Common myeloid progenitor, CD34-positive (primary cell): ENCODE measurements around the gene CKM.
"Not testable (repeated sequence)": the region's sequence is repeated elsewhere in the genome, so short reads cannot be mapped to it uniquely, and the experiment has no call there.

Experiments used
- CTCF ChIA-PET: fragments of 350-600 bp; sonication (Branson Sonifier 250); formaldehyde crosslinking; loops from one replicate; lab custom pipeline; 2021; ENCODE audit warnings: antibody characterized with exemption; lab: Charles Lee
- POLR2A ChIA-PET: fragments of 350-600 bp; sonication (Branson Sonifier 250); formaldehyde crosslinking; loops from one replicate; lab custom pipeline; 2021; ENCODE audit warnings: antibody characterized with exemption; lab: Charles Lee
- DNase-seq, 3 donors: peaks; one replicate each; pipeline versions ENCODE4 v3.0.0 to v3.0.0-alpha.2; 2013
- H3K27ac ChIP-seq, 2 experiments: 1 replicate in 1 of 2; 2 replicates in 1 of 2; pipeline ENCODE4 v1.7.0; 2013; ENCODE audit warnings: inconsistent platforms in 2 of 2, low read length in 2 of 2, mild to moderate bottlenecking in 2 of 2, low read depth in 1 of 2, moderate library complexity in 1 of 2; ENCODE audit not compliant: severe bottlenecking in 2 of 2, insufficient read depth in 1 of 2, poor library complexity in 1 of 2
- H3K27me3 ChIP-seq, 5 experiments: replicated peaks in 2 of 5; 1 replicate in 3 of 5; 2 replicates in 2 of 5; pipeline versions ENCODE4 v1.6.1 to v1.7.0; 2013; ENCODE audit warnings: low read length in 4 of 5, mild to moderate bottlenecking in 2 of 5, moderate library complexity in 2 of 5, inconsistent platforms in 1 of 5; ENCODE audit not compliant: insufficient read depth in 5 of 5, control insufficient read depth in 4 of 5
- H3K36me3 ChIP-seq, 4 experiments: 1 replicate in 2 of 4; 2 replicates in 2 of 4; pipeline versions ENCODE4 v1.6.1 to v1.7.0; 2013; ENCODE audit warnings: low read length in 3 of 4, control low read depth in 1 of 4, mild to moderate bottlenecking in 1 of 4; ENCODE audit not compliant: control insufficient read depth in 4 of 4, insufficient read depth in 4 of 4
- H3K4me1 ChIP-seq, 4 experiments: 1 replicate in 3 of 4; 2 replicates in 1 of 4; pipeline versions ENCODE4 v1.6.1 to v1.7.1; 2013; ENCODE audit warnings: low read length in 3 of 4, mild to moderate bottlenecking in 3 of 4, control low read depth in 1 of 4, inconsistent platforms in 1 of 4, moderate library complexity in 1 of 4; ENCODE audit not compliant: control insufficient read depth in 4 of 4, insufficient read depth in 4 of 4; ENCODE audit errors: control extremely low read depth in 1 of 4
- H3K4me3 ChIP-seq, 7 experiments: 1 replicate in 4 of 7; 2 replicates in 3 of 7; pipeline versions ENCODE4 v1.5.1 to v1.7.0; 2013; ENCODE audit warnings: mild to moderate bottlenecking in 7 of 7, low read length in 6 of 7, moderate library complexity in 6 of 7, inconsistent platforms in 2 of 7, low read depth in 2 of 7, control low read depth in 1 of 7; ENCODE audit not compliant: insufficient read depth in 4 of 7, control insufficient read depth in 1 of 7; ENCODE audit errors: extremely low read depth in 1 of 7
- H3K9me3 ChIP-seq, 5 experiments: 1 replicate in 4 of 5; 2 replicates in 1 of 5; pipeline versions ENCODE4 v1.6.1 to v1.7.1; 2013; ENCODE audit warnings: low read length in 4 of 5, mild to moderate bottlenecking in 2 of 5, inconsistent platforms in 1 of 5, low read depth in 1 of 5, moderate library complexity in 1 of 5; ENCODE audit not compliant: control insufficient read depth in 4 of 5, insufficient read depth in 2 of 5; ENCODE audit errors: control extremely low read depth in 1 of 5
- WGBS: methylation state at CpG from one replicate; pipeline ENCODE4 v1.1.5; 2013; ENCODE audit not compliant: insufficient coverage; 5-methylcytosine and 5-hydroxymethylcytosine counted together

Gene CKM

GRCh38 chr19:45334881-45335280 is 12.2 kb upstream of the CKM start:
- H3K27me3 ChIP-seq, H3K27ac ChIP-seq, H3K4me1 ChIP-seq, POLR2A ChIA-PET, DNase-seq, H3K4me3 ChIP-seq, H3K9me3 ChIP-seq, H3K36me3 ChIP-seq: not testable (repeated sequence)
- CTCF ChIA-PET = interaction anchor here (0.8 kb wide), 1 partner anchor 78 kb away, joined by 3 read pairs; no protein-coding TSS in a partner anchor
- WGBS = 100% methylated on average over 1 of the region's 4 CpGs

- WGBS = 84% methylated on average over 7 of the region's 10 CpGs
- CTCF ChIA-PET = interaction anchor here (0.9 kb wide), 1 partner anchor 22 kb away, joined by 4 read pairs; no protein-coding TSS in a partner anchor
- Histone ChIP-seq H3K36me3 (no peaks in the 10 kb centered on the region), H3K4me1 (peaks cover 0 to 2% (median 0%) of the 10 kb centered on the region in 4 experiments), H3K9me3 (no peaks in the 10 kb centered on the region), H3K27ac (no peak overlapping the region), H3K4me3 (no peak overlapping the region), H3K27me3 (peaks cover 0 to 2% (median 0%) of the 10 kb centered on the region in 5 experiments)
- POLR2A ChIA-PET = no interaction called here
- DNase-seq = no peak
Observed at GRCh38 chr19:45333609-45334303, 11.1 kb upstream of the CKM start.

- no peak for DNase-seq
- Histone ChIP-seq H3K27ac (no peak overlapping the region), H3K4me1 (peaks cover 0 to under 1% (median under 1%) of the 10 kb centered on the region in 4 experiments), H3K4me3 (no peak overlapping the region), H3K9me3 (no peaks in the 10 kb centered on the region), H3K36me3 (no peaks in the 10 kb centered on the region), H3K27me3 (no peaks in the 10 kb centered on the region)
- POLR2A ChIA-PET = no interaction called here
- 95% methylated on average over 7 of the region's 7 CpGs for WGBS
- CTCF ChIA-PET = no interaction called here
Observed at GRCh38 chr19:45331411-45331810, 8.7 kb upstream of the CKM start.

- 85% methylated on average over 11 of the region's 13 CpGs for WGBS
- DNase-seq = no peak
- Histone ChIP-seq H3K4me3 (no peak overlapping the region), H3K9me3 (no peaks in the 10 kb centered on the region), H3K27me3 (peaks cover 0 to 25% (median 11%) of the 10 kb centered on the region in 5 experiments), H3K27ac (no peak overlapping the region), H3K4me1 (peaks cover 0 to 14% (median 11%) of the 10 kb centered on the region in 4 experiments), H3K36me3 (no peaks in the 10 kb centered on the region)
- CTCF ChIA-PET = interaction anchor here (2.1 kb wide), 1 partner anchor 11 kb away, joined by 13 read pairs; no protein-coding TSS in a partner anchor
- POLR2A ChIA-PET = no interaction called here
Observed at GRCh38 chr19:45327404-45328143, 4.9 kb upstream of the CKM start.

GRCh38 chr19:45324349-45324907 is 1.8 kb upstream of the CKM start:
- Histone ChIP-seq H3K4me1 (peaks cover 0 to 14% (median 11%) of the 10 kb centered on the region in 4 experiments), H3K4me3 (no peak overlapping the region), H3K9me3 (no peaks in the 10 kb centered on the region), H3K27me3 (peaks cover 0 to 32% (median 11%) of the 10 kb centered on the region in 5 experiments), H3K27ac (no peak overlapping the region), H3K36me3 (no peaks in the 10 kb centered on the region)
- POLR2A ChIA-PET = no interaction called here
- 72% methylated on average over 6 of the region's 11 CpGs for WGBS
- DNase-seq = no peak
- CTCF ChIA-PET = no interaction called here

GRCh38 chr19:45323671-45324081 is 1.0 kb upstream of the CKM start:
- Histone ChIP-seq H3K27me3 (peaks cover 0 to 32% (median 11%) of the 10 kb centered on the region in 5 experiments), H3K4me3 (peak overlapping the region in 3 of 7 experiments; percentile 12 to 38 (median 19)), H3K27ac (no peak overlapping the region), H3K36me3 (no peaks in the 10 kb centered on the region), H3K4me1 (peaks cover 0 to 14% (median 11%) of the 10 kb centered on the region in 4 experiments), H3K9me3 (no peaks in the 10 kb centered on the region)
- WGBS = 4% methylated on average over 16 of the region's 30 CpGs
- POLR2A ChIA-PET = no interaction called here
- DNase-seq = no peak
- CTCF ChIA-PET = no interaction called here
